Fibroblast of skin of back (primary cell): ENCODE measurements around the gene TCF12.

Source experiments
- DNase-seq: peaks from one replicate; pipeline ENCODE4 v3.0.0-alpha.2; 2013

Gene TCF12

GRCh38 chr15:57183614-57184344 lies 265.3 kb downstream of the TCF12 start:
- DNase-seq = no peak

- DNase-seq = no peak
Observed at GRCh38 chr15:57184502-57184901, 266.1 kb downstream of the TCF12 start.

GRCh38 chr15:57185507-57186074 lies 267.1 kb downstream of the TCF12 start:
- DNase-seq = no peak

DNA sequence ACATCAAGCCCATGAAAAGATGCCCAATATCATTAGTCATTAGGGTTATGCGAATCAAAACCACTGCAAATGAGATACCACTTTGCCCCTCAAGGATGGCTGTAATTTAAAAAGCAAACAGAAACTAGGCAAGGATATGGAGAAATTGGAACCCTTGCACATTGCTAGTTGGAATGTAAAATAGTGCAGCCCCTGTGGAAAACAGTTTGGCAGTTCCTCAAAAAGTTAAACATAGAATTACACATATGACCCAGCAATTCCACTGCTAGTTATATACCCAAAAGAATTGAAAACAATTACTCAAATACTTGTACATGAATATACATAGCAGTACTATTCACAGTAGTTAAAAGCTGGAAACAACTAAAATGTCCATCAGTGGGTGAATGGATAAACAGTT lies 271.0 kb downstream of the TCF12 start:
- no peak for DNase-seq

DNA sequence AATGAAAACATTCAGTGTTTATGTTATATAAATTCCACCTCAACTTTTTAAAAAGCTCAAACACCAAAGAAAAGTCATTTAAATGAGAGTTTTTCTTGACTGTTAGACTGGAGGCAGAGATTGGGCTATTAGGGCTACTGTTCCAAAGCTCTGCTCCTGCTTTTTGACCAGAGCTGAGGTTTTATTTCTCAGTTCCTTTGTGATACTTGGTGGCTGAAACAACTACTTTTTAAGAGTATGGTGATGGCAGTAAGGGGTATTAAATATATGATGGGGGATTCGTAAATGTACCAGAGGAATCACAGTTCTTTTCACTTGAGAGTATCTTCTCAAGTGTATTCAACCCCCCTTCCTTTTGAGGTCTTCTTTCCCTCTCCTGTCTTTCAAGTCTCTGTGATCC lies 271.8 kb downstream of the TCF12 start:
- no peak for DNase-seq

GRCh38 chr15:57193161-57193560 lies 274.7 kb downstream of the TCF12 start:
- DNase-seq = no peak

GRCh38 chr15:57195326-57195725 lies 276.9 kb downstream of the TCF12 start:
- DNase-seq = no peak

DNA sequence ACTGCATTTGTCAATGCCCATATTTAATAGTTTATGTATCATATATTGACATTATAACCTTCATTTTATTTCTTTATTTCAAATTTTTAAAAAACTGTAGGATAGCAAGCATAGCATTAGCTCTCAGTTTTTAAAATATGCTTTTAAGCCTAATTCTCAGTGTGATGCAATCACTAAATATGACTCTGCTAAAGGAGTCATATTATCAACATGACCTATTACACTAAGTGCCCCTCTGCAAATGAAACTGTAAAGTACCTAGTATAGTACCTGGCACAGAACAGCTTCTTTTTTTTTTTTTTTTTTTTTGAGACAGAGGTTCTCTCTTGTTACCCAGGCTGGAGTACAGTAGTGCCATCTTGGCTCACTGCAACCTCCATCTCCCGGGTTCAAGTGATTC lies 278.4 kb downstream of the TCF12 start:
- DNase-seq = no peak

- no peak for DNase-seq
Observed at GRCh38 chr15:57198131-57198530, 279.7 kb downstream of the TCF12 start.

DNA sequence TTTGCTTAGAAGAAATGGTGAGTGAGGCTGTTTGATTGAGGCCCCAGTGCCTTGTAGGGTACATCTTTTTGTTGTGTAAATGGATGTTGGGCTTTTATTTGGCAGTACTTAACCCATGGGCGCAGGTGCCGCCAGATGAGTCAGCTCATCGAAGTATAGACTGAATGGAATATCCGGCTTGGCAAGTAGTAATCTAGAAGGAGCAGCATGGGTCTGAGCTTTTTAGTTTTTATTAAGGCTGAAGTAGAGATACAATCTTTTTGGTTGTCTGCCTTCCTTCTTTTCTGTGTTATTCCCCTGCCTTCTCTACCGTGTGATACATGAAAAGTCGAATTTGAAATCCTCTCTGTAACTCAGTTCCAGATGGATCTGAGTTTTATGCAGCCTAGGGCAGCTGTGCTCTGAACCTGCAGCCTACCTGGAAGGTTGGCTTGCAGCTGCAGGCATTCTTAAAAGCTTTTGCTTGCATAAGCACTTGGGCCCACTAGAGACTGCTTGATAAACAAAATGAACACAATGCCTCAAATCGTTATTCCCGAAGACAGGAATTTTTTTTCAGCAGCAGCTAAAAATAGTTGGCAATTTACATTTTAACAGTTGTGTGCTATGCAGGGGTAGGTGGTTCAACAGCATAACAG lies 280.3 kb downstream of the TCF12 start:
- no peak for DNase-seq

GRCh38 chr15:57201578-57201977 lies 283.1 kb downstream of the TCF12 start:
- no peak for DNase-seq

DNA sequence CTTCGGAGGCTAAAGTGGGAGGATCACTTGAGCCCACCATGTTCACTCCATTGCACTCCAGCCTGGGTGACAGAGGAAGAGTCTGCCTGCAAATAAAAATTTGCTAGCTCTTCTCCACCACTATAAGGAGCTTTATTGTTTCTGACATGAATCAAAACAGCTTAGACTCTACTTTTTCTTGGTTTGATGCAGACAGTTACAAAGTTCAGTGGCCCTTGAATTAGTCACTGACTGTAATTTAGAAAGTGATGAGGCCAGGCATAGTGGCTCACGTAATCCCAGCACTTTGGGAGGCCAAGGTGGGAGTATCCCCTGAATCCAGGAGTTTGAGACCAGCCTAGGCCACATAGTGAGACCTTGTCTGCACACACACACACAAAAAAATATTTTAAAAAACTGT lies 285.5 kb downstream of the TCF12 start:
- DNase-seq = no peak

DNA sequence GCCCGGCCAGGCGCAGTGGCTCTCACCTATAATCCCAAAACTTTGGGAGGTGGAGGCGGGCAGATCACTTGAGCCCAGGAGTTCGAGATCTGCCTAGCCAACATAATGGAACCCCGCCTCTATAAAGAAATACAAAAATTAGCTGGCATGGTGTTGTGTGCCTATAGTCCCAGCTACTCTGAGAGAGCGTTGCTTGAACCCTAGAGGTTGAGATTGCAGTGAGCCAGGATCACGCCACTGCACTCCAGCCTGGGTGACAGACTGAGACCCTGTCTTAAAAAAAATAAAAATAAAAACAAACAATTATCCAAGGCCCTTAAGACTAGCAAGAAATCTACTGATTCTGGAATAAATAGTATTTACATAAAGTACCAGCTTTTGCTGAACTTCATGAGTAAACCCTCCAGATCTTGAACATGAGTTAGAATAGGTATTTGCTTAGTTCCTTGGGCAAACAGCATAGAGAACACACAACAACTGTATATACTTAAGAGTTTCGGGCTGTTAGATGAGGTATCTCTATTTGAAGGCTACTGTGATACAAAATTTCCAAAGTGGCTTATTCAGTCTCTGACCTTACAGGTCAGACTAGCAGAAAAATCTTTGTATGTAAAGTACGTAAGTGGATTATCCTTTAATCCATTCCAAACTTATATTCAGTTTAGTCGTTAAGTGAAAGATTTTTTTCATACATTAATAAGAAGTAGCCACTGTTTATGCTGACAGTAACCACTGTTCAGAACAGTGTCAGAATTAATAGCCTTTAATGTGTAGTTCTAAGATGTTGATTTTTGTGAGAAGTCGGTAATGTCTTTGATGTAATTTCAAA lies 286.8 kb downstream of the TCF12 start:
- no peak for DNase-seq

GRCh38 chr15:57205996-57206395 lies 287.6 kb downstream of the TCF12 start:
- no peak for DNase-seq

DNA sequence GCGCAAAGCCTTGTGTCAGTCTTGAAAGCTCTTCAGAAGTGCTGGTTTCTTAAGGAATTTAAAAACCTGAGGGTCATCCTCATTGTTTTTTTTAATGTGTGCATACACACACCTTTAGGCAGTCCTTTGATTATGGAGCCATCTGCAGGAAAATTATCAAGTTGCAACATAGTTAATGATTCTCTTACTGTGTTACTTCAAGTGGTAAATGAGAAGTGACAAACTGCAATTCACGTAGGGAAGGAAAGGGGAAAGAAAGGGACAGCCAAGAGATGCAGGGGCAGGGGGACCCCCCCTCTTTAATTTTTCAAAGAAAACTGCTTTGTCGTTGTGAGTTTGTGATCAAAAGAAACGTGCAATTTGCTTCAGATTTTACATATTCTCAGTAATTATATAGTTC lies 295.4 kb downstream of the TCF12 start:
- DNase-seq = peak; percentile 58

DNA sequence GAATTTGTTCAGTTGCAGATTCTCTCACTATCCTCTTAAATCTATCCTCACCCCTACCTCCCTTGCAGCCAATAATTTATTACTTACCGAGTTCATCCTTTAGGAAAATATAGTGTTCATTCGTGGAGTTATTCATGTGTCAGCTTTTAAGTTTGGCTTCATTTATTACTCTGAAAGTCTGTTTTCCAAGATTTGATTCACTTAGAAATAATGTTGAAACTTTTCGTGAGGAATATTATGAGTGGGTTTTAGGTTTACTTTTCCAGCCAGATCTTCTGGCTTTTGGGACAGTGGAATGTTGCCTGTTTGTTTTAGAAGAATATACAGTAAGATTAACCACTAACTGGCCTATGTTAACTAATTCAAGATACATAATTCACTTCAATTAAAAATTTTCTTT lies 296.9 kb downstream of the TCF12 start:
- DNase-seq = no peak

DNA sequence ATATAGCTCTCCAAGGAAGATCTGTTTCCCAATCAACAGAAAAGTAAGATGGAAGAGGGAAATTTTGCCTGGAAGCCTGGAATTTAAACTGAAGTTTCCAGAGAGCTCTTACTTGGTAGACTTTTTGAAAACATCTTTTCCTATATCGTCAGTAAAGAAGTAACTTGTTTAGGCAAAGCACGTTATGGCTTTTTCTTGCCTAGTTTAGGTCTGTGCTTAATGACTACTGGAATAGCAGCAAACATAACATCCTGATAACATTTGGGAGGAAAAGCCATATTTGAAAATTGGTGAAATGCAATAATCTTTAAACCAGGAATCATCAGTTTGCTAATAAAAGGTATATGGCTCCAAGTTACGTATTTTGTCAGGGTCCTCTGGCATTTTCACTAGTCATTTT lies 297.4 kb downstream of the TCF12 start:
- DNase-seq = no peak

- DNase-seq = peak; percentile 82
Observed at GRCh38 chr15:57216288-57216687, 297.8 kb downstream of the TCF12 start.

DNA sequence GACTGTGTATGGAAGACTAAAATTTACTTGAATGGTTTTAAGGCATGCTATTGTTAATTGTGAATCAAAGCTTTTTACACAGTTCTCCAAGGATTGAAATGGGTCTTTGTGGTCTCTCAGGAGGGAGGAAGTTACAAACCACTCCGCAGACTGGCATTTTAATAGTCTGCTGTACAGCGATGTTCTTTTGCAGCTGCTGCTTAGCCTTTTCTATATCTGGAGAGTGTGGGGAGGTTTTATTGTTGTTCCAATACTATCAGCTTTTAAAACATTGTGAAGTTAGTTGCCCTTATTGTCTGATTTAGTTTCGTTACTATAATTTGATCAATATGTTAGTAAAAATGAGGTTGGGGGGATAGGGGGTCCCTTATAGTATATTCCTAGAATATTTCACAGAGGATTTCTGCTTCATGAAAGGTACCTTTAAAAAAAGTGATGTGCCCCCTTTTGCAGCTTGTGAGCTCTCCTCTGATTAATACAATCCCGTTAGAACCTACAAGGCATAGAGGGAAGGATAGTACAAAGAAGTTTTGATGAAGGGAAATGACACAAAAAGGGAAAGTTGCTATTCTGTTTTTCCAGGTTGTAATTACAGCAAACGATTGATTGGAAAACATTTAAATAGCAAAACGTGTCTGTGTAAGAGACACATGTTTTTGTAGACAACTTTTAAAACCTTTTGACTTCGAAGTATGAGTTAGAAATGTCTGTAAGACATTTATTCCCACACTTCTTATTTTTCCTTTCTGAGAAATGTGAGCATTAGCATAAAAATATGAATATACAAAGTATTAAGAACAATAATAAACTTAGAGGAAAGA lies 299.5 kb downstream of the TCF12 start:
- peak; percentile 36 for DNase-seq

- DNase-seq = peak; percentile 90
Observed at GRCh38 chr15:57218826-57219576, 300.6 kb downstream of the TCF12 start.

- peak; percentile 90 for DNase-seq
Observed at GRCh38 chr15:57220205-57220604, 301.8 kb downstream of the TCF12 start.

DNA sequence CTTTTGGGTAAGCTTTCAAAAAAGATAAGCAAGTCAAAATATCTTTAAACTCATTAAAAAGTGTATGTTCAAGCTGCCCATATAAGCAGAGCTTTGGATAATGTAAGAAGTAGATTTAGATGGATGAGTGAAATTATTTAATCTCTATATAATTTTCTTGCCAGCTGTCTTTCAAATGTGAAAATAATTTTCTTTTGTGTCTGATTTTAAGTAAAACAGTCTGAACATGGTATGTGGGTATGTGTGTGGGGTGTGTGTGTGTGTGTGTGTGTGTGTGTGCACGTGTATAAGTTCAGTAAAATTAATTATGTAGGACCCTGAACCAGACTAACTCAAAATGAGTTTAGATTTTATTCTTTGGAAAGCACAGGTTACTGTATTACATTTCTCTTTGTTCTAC lies 302.7 kb downstream of the TCF12 start:
- DNase-seq = no peak
